Thyroid gland (tissue), 4 donors: ENCODE measurements around the gene TSTD2.

Experiments
- POLR2A ChIP-seq, 2 donors: fragments of 450-650 bp; IDR thresholded peaks; one replicate each; pipeline ENCODE4 v1.6.1; 2017; ENCODE audit warnings: antibody characterized with exemption in 2 of 2, mild to moderate bottlenecking in 2 of 2, moderate library complexity in 1 of 2
- TF ChIP-seq, protein P1 (sequence below), 6 experiments: fragments of 200-600 bp in 3 of 6; fragments of 450-650 bp in 3 of 6; sonication (generic) in 3 of 6; IDR thresholded peaks; one replicate each; pipeline ENCODE4 v1.5.1; 2016 to 2019; ENCODE audit warnings: antibody characterized with exemption in 6 of 6, mild to moderate bottlenecking in 2 of 6, inconsistent platforms in 1 of 6, moderate library complexity in 1 of 6

- no peak for TF ChIP-seq POLR2A (IDR thresholded peaks at IDR 0.05)
- TF ChIP-seq, protein P1, sequence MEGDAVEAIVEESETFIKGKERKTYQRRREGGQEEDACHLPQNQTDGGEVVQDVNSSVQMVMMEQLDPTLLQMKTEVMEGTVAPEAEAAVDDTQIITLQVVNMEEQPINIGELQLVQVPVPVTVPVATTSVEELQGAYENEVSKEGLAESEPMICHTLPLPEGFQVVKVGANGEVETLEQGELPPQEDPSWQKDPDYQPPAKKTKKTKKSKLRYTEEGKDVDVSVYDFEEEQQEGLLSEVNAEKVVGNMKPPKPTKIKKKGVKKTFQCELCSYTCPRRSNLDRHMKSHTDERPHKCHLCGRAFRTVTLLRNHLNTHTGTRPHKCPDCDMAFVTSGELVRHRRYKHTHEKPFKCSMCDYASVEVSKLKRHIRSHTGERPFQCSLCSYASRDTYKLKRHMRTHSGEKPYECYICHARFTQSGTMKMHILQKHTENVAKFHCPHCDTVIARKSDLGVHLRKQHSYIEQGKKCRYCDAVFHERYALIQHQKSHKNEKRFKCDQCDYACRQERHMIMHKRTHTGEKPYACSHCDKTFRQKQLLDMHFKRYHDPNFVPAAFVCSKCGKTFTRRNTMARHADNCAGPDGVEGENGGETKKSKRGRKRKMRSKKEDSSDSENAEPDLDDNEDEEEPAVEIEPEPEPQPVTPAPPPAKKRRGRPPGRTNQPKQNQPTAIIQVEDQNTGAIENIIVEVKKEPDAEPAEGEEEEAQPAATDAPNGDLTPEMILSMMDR (IDR thresholded peaks at IDR 0.05), result no peak
Measured at GRCh38 chr9:97561501-97561900, 71.7 kb downstream of the TSTD2 start.
